ENCODE data around the gene RXYLT1.

GRCh38 chr12:63804746-63805145, 25.0 kb downstream of the RXYLT1 start:
- TF ChIP-seq, protein P1, sequence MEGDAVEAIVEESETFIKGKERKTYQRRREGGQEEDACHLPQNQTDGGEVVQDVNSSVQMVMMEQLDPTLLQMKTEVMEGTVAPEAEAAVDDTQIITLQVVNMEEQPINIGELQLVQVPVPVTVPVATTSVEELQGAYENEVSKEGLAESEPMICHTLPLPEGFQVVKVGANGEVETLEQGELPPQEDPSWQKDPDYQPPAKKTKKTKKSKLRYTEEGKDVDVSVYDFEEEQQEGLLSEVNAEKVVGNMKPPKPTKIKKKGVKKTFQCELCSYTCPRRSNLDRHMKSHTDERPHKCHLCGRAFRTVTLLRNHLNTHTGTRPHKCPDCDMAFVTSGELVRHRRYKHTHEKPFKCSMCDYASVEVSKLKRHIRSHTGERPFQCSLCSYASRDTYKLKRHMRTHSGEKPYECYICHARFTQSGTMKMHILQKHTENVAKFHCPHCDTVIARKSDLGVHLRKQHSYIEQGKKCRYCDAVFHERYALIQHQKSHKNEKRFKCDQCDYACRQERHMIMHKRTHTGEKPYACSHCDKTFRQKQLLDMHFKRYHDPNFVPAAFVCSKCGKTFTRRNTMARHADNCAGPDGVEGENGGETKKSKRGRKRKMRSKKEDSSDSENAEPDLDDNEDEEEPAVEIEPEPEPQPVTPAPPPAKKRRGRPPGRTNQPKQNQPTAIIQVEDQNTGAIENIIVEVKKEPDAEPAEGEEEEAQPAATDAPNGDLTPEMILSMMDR (conservative IDR thresholded peaks at IDR 0.05; ENCODE audit: low read length) = no peak
- TF ChIP-seq EZH2phosphoT487 (IDR thresholded peaks at IDR 0.05; ENCODE audit: borderline replicate concordance, low read depth, low read length) = no peak

Data from OCI-LY7 (cell line).